Stomach (tissue), 4 donors: Measurements from ENCODE around the gene THSD1.

Source experiments
- CTCF ChIP-seq, 7 experiments: fragments of 450-650 bp in 4 of 7; fragments of 200-600 bp in 3 of 7; sonication (generic) in 3 of 7; IDR thresholded peaks; one replicate each; pipeline ENCODE4 v1.5.1; 2016 to 2019; ENCODE audit warnings: antibody characterized with exemption in 7 of 7, control low read depth in 2 of 7, mild to moderate bottlenecking in 1 of 7
- EP300 ChIP-seq: sonication (generic); formaldehyde crosslinking; IDR thresholded peaks from one replicate; pipeline ENCODE4 v1.6.1; 2017; ENCODE audit warnings: antibody characterized with exemption
- POLR2A ChIP-seq, 4 donors: fragments of 450-650 bp; IDR thresholded peaks; one replicate each; pipeline ENCODE4 v1.6.1; 2016; ENCODE audit warnings: antibody characterized with exemption in 4 of 4, control low read depth in 2 of 4, mild to moderate bottlenecking in 1 of 4, moderate library complexity in 1 of 4
- POLR2AphosphoS5 ChIP-seq, 3 donors: sonication (generic); formaldehyde crosslinking; IDR thresholded peaks; one replicate each; pipeline ENCODE4 v1.6.1; 2016; ENCODE audit warnings: antibody characterized with exemption in 3 of 3

GRCh38 chr13:52378312-52378711 lies 27.7 kb downstream of the THSD1 start:
- TF ChIP-seq CTCF (IDR thresholded peaks at IDR 0.05) (no peak), POLR2A (IDR thresholded peaks at IDR 0.05) (no peak), EP300 (no peak), POLR2AphosphoS5 (IDR thresholded peaks at IDR 0.05) (no peak)
